H7 (cell line): Measurements from ENCODE around the gene SLC35G3. TPM values are rescaled to one million over a fixed set of nuclear protein-coding genes. Genes with fewer than 3 reads are reported as not detected.
"Not testable (repeated sequence)": the region's sequence is repeated elsewhere in the genome, so short reads cannot be mapped to it uniquely, and the experiment has no call there.

Source experiments
- DNase-seq: peaks from one replicate; pipeline ENCODE4 v3.0.0; 2012
- H3K27me3 ChIP-seq: 2 replicates; pipeline ENCODE4 v1.6.0; 2011; ENCODE audit warnings: mild to moderate bottlenecking, low read length; ENCODE audit not compliant: control insufficient read depth, insufficient read depth
- H3K36me3 ChIP-seq: replicated peaks from 2 replicates; pipeline ENCODE4 v1.5.1; 2011; ENCODE audit warnings: low read length; ENCODE audit not compliant: control insufficient read depth, insufficient read depth
- H3K4me3 ChIP-seq: 2 replicates; pipeline ENCODE4 v1.5.1; 2011; ENCODE audit warnings: low read depth, mild to moderate bottlenecking, control low read depth, low read length, moderate library complexity; ENCODE audit not compliant: insufficient read depth
- total RNA-seq: library from RNA; depleted of rRNA; stranded (reverse); fragments of >200 nt; shearing (Covaris generic); gene quantifications from 2 replicates; pipeline ENCODE4 v1.2.3, GENCODE V29; 2014

SLC35G3 gene
- total RNA-seq, 1 experiment from 2014 or later = not detected

DNA sequence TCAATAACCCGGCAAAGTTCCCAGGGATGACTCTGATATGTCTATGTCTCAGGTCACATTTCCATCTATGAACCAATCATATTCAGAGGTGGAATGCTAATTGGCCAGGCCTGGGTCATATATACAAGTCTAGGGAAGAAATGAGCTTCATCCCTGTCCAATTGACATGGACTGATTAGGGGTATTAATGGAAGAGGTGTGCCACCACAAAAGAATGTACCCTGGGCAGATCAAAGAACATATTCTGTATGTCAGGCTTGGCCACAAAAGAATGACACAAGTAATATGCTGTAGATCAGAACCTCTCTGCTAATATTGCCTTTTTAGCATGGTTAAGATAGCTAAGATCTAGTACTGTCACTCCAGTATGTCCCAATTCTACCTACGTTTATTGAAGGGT, 6.7 kb downstream of the SLC35G3 start:
- no peak for DNase-seq
- H3K36me3 ChIP-seq = no peaks in the 10 kb centered on the region
- no peaks in the 10 kb centered on the region for H3K27me3 ChIP-seq
- no peak overlapping the region for H3K4me3 ChIP-seq

DNA sequence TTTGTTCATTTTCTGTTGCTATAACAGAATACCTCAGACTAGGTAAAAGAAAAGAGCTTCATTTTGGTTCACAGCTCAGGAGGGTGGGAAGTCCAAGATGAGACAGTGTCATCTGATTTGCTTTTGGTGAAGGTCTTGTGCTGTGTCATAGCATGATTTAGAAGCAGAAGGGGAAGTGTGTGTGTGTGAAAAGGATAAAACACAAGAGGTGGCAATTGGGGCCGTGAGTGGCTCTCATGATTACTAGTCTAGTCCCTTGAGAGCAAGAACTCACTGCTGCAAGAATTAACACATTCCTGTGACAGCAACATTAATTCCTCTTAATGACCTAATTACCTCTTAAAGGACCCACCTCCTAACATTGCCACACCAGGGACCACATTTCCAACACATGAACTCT, 8.3 kb downstream of the SLC35G3 start:
- no peak overlapping the region for H3K4me3 ChIP-seq
- DNase-seq = no peak
- no peaks in the 10 kb centered on the region for H3K36me3 ChIP-seq
- H3K27me3 ChIP-seq = no peaks in the 10 kb centered on the region

DNA sequence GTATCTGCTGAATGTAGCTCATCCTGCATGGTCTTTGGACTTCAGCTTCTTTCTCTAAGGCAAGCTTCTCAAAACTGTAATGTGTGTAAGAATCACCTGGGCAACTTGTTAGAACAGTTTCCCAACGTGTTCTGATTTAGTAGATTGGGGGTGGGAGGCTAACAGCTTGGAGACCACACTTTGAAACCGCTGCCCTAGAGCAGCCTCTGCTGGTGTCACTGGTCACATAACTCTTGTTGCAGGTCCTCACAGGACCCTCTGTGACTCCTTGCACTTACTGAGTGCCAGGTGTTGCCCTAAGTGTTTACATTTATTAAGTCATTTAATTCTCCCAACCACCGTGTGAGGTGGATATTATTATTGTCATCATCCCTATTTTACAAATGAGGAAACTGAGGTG, 9.9 kb downstream of the SLC35G3 start:
- DNase-seq = no peak
- Histone ChIP-seq H3K36me3 (no peaks in the 10 kb centered on the region), H3K27me3 (no peaks in the 10 kb centered on the region), H3K4me3 (no peak overlapping the region)

DNA sequence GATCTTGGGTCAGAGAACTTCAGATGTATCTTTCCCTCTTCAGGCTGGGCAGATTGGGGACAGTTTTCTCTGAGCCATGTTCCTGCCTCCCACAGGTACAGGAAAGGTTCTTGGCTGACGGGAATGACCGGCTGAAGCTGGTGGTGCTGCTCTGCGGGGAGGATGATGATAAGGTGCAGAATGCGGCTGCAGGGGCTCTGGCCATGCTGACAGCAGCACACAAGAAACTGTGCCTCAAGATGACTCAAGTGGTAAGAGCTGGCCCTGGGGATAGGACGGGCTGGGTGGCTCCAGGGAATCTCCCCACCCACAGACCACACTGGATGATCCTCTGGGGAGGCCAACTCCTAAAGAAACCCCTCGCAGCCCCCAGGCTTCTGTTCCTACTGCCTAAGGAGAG, 10.9 kb downstream of the SLC35G3 start:
- Histone ChIP-seq H3K4me3 (no peak overlapping the region), H3K36me3 (no peaks in the 10 kb centered on the region)
- no peak for DNase-seq

DNA sequence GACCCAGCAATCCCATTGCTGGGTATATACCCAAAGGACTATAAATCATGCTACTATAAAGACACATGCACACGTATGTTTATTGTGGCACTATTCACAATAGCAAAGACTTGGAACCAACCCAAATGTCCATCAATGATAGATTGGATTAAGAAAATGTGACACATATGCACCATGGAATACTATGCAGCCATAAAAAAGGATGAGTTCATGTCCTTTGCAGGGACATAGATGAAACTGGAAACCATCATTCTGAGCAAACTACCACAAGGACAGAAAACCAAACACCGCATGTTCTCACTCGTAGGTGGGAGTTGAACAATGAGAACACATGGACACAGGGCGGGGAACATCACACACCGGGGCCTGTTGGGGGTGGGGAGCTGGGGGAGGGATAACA, 14.8 kb downstream of the SLC35G3 start:
- not testable (repeated sequence) for DNase-seq, H3K27me3 ChIP-seq, H3K4me3 ChIP-seq, H3K36me3 ChIP-seq

More for the DNA sequence above, 10.9 kb downstream of the SLC35G3 start:
- no peaks in the 10 kb centered on the region for H3K27me3 ChIP-seq

DNA sequence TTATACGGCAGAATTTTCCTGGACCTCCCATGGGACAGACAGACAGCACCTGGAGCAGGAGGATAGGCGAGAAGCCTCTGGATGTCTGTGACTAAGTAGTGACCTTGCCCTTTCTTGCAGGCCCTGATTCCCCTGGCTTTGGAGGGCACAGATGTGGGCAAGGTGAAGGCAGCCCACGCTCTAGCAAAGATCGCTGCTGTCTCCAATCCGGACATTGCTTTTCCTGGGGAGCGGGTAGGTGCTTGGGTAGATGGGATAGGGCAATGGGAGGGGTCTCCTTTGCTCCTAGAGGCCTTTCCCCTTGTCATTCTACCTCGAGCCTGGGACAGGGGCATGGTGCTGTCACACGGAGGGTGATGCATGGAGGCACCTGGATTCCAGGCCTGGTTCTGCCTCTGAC, 17.3 kb downstream of the SLC35G3 start:
- Histone ChIP-seq H3K4me3 (no peak overlapping the region), H3K36me3 (no peaks in the 10 kb centered on the region), H3K27me3 (no peaks in the 10 kb centered on the region)
- DNase-seq = no peak

DNA sequence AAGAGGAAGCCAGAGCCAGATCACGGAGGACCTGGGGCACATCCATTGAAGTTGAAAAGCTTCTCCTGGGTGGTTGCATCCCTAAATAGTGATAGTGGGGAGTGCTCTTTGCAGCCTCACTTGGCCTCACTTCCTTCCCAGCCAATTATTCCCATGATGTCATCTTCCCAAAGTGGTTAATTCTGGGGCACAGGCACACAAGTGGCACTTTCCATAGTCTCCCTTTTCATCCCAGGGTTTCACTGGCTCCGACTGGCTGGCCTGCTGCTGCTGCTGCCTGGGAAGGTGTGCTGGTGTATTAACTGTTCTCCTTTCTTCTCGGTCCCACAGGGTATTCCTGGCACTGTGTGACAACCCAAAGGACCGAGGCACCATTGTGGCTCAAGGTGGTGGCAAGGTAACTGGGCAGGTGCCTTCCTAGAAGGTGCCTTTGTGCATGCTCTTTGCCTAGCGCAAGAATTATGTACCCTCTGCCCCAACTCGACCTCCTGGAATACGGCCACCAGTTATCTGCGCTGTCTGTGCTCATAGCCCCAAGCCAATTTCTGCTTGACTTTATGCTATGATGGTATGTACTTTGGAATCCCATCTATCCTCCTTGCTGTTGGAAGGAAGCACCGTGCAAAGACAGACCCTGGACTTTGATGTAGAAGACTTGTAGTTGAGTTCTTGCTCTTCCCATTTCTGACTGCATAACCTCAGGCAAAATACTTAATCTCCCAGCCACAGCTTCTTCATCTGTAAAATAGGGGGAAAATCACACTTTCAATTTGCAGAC, 18.4 kb downstream of the SLC35G3 start:
- DNase-seq = no peak
- Histone ChIP-seq H3K4me3 (no peak overlapping the region), H3K36me3 (no peaks in the 10 kb centered on the region), H3K27me3 (no peaks in the 10 kb centered on the region)

DNA sequence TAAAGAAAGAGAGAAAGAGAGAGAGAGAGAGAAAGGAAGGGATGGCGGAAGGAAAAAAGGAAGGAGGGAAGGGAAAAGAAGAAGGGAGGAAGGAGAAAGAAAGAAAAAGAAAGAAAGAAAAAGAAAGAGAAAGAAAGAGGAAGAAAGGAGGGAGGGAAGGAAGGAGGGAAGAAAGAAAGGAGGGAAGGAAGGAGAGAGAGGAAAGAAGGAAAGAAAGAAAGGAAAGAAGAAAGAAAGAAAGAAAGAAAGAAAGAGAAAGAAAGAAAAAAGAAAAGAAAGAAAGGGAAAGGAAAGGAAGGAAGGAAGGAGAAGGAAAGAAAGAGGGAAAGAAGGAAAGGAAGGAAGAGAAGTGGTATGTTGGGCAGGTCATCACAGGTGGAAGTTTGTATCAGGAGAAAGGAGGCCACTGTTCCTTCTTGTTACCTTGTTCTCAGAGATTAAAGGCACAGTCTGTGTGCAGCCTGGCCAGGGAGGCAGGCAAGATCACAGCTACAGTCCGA, 19.3 kb downstream of the SLC35G3 start:
- no peak for DNase-seq
- no peak overlapping the region for H3K4me3 ChIP-seq
- no peaks in the 10 kb centered on the region for H3K36me3 ChIP-seq
- H3K27me3 ChIP-seq = no peaks in the 10 kb centered on the region

DNA sequence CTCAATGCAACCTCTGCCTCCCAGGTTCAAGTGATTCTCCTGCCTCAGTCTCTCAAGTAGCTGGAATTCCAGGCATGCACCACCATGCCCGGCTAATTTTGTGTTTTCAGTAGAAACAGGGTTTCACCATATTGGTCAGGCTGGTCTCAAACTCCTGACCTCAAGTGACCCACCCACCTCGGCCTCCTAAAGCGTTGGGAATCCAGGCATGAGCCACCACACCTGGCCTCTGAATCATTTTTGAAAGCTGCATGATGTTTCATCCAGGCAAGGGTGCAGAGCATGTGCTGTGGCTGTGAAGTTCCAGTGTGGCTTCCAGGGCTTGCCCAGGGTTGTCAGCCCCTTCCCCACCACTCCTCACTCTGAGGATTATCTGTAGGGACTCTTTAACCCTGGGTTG, 21.9 kb downstream of the SLC35G3 start:
- H3K4me3 ChIP-seq, H3K27me3 ChIP-seq, DNase-seq, H3K36me3 ChIP-seq: not testable (repeated sequence)

DNA sequence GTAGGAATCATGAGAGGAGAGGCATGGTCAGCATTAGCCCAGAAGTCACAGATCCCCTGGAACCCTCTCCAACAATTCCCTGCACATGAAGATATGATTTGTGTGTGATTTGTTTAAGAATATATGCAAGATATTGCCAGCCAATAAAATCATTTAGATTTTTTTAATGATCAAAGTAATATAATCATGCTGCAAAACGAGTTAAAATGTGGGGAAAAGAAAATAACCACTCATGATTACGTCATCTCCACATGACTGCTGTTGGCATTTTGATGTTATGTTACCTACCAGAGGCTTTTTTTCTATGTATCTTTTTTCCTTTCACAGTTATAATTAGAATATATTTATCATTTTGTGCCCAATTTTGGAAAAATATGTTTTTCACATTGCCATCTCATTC, 22.4 kb downstream of the SLC35G3 start:
- Histone ChIP-seq H3K27me3 (no peaks in the 10 kb centered on the region), H3K4me3 (no peak overlapping the region), H3K36me3 (no peaks in the 10 kb centered on the region)
- no peak for DNase-seq

DNA sequence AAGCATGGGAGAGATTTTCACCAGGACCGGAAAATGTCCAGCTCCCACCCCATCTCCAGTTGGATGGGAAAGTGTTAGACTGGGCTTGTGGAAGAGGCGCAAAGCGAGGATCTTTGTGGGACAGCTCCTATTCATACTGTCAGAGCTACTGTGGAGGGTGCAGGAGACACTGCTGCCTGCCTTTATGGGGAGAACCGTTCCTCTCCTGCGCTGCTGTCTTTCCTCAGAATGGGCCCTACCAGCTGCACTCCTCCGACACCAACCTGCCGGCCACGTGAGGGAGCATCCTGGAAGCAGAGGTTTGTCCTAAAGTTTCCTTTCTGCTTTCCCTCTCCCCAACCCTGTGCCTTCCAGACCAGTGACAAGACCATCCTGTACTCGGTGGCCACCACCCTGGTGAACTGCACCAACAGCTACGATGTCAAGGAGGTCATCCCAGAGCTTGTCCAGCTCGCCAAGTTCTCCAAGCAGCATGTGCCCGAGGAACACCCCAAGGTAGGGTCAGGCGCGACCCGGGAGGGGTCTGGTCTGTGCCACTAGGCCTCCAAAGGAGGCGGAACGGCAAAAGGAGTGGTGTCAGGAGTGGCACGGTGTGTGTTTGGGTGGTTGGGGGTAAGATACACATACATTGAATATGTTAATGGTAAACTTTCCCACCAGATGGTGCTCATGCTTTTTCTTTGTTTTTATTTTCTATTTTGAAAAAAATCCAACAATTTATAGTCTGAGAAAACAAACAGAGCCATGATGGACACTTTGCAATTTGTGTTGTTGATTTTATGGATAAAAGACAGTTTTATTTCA, 23.0 kb downstream of the SLC35G3 start:
- H3K36me3 ChIP-seq = no peaks in the 10 kb centered on the region
- no peak overlapping the region for H3K4me3 ChIP-seq
- no peaks in the 10 kb centered on the region for H3K27me3 ChIP-seq
- no peak for DNase-seq

DNA sequence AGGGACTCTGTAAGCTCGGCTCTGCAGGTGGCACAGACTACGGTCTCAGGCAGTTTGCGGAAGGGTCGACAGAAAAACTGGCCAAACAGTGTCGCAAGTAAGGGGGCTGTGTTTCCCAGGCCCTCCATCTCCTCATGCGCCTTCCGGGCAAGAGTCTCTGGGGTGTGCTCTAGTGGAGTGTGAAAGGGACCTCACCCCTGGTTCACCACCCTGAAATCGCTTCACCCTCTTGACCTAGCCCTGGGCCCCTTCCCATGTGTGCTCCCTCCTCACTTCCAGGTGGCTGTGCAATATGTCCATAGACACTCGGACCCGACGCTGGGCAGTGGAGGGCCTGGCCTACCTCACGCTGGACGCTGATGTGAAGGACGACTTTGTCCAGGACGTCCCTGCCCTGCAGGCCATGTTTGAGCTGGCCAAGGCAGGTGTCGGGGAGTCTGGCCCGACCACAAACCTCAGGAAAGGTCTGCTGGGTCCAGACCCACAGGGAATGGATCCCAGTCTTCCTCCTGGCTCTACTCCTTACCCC, 24.3 kb downstream of the SLC35G3 start:
- Histone ChIP-seq H3K36me3 (no peaks in the 10 kb centered on the region), H3K4me3 (no peak overlapping the region), H3K27me3 (no peaks in the 10 kb centered on the region)
- no peak for DNase-seq

DNA sequence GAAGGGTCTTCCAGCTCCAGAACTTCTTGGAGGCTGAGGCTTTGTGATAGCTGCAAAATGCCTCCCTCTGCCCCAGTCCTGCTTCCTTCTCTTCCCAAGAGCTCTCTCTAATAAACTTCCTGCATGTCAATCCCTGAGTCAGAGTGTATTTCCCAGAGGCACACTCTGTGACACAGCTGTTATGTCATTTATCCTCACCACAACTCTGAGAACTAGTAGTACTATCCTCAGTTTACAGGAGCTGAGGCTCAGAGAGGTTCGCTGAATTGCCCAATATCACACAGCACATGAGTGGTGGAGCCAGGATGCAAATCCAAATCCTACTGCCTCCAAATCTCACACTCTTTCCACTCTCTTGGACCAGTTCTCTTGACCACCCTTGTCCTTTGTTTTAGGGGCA, 26.5 kb downstream of the SLC35G3 start:
- Histone ChIP-seq H3K4me3 (no peak overlapping the region), H3K27me3 (no peaks in the 10 kb centered on the region), H3K36me3 (no peaks in the 10 kb centered on the region)
- DNase-seq = no peak

DNA sequence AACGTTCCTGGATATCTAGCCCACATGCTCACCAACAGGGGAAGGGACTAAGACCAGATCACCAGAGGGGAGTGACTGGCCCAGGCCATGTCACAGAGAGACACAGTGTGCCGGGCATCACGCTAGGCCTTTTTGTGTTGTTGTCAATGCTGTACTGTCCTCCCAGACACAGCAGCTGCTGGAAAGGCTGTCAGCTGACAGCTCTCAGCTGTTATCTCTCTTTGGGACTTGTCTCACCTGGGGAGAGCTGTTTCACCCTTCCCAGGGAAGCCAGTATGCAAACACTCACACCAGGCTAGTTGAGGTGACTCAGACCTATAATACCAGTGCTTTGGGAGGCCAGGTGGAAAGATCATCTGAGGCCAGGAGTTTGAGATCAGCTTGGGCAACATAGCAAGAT, 27.1 kb downstream of the SLC35G3 start:
- Histone ChIP-seq H3K36me3 (no peaks in the 10 kb centered on the region), H3K4me3 (no peak overlapping the region), H3K27me3 (no peaks in the 10 kb centered on the region)
- DNase-seq = no peak

DNA sequence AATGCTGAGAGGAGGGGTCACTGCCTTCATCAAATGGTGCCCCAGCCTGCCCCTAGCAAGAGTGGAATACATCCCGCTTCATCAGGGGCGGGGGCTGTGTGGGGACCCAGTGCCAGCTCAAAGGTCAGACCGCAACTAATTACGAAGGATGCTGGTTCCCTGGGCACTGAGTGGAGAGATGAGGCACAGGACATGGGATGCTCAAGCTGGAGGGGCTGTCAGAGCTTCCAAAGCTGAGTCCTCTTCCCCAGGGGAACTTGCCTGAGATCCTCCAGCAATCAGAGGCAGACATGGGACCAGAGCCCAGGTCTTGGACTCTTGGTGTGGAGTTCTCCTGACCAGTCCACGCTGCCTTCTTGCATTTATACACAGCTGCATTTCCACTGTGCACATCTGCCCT, 27.7 kb downstream of the SLC35G3 start:
- H3K27me3 ChIP-seq = no peaks in the 10 kb centered on the region
- no peaks in the 10 kb centered on the region for H3K36me3 ChIP-seq
- no peak overlapping the region for H3K4me3 ChIP-seq
- no peak for DNase-seq
